ENCODE measurements around the gene ERC2. TPM values are rescaled to one million over a fixed set of nuclear protein-coding genes. Genes with fewer than 3 reads are reported as not detected.
"Not testable (repeated sequence)": the region's sequence is repeated elsewhere in the genome, so short reads cannot be mapped to it uniquely, and the experiment has no call there.

The ERC2 gene
- total RNA-seq, 1 donor from 2014 or later: 2.4 TPM

- no peak for DNase-seq
These were observed 597.7 kb downstream of the ERC2 start for GRCh38 chr3:55870594-55870993.

- DNase-seq: no peak
These were observed 599.9 kb downstream of the ERC2 start for GRCh38 chr3:55868347-55868746.

- no peak for DNase-seq
These were observed 605.2 kb downstream of the ERC2 start for GRCh38 chr3:55863028-55863427.

GRCh38 chr3:55860049-55860721 is 608.1 kb downstream of the ERC2 start:
- no peak for DNase-seq

- DNase-seq: no peak
These were observed 609.0 kb downstream of the ERC2 start for GRCh38 chr3:55859305-55859704.

- DNase-seq: no peak
These were observed 609.5 kb downstream of the ERC2 start for GRCh38 chr3:55858727-55859126.

GRCh38 chr3:55858302-55858701 is 610.0 kb downstream of the ERC2 start:
- no peak for DNase-seq

- no peak for DNase-seq
These were observed 610.6 kb downstream of the ERC2 start for GRCh38 chr3:55857633-55858032.

GRCh38 chr3:55855311-55855710 is 613.0 kb downstream of the ERC2 start:
- DNase-seq: no peak

GRCh38 chr3:55854494-55854893 is 613.8 kb downstream of the ERC2 start:
- DNase-seq: no peak

- no peak for DNase-seq
These were observed 615.9 kb downstream of the ERC2 start for GRCh38 chr3:55852326-55852725.

GRCh38 chr3:55842204-55842603 is 626.1 kb downstream of the ERC2 start:
- no peak for DNase-seq

GRCh38 chr3:55831876-55832275 is 636.4 kb downstream of the ERC2 start:
- not testable (repeated sequence) for DNase-seq

GRCh38 chr3:55828712-55829111 is 639.6 kb downstream of the ERC2 start:
- no peak for DNase-seq

- DNase-seq: no peak
These were observed 640.5 kb downstream of the ERC2 start for GRCh38 chr3:55827786-55828185.

GRCh38 chr3:55826731-55827496 is 641.4 kb downstream of the ERC2 start:
- no peak for DNase-seq

- no peak for DNase-seq
These were observed 642.2 kb downstream of the ERC2 start for GRCh38 chr3:55826097-55826496.

GRCh38 chr3:55824406-55824805 is 643.9 kb downstream of the ERC2 start:
- no peak for DNase-seq

- DNase-seq: no peak
These were observed 644.4 kb downstream of the ERC2 start for GRCh38 chr3:55823829-55824228.

- DNase-seq: no peak
These were observed 645.3 kb downstream of the ERC2 start for GRCh38 chr3:55823001-55823400.

GRCh38 chr3:55819005-55819404 is 649.3 kb downstream of the ERC2 start:
- DNase-seq: no peak

- no peak for DNase-seq
These were observed 649.8 kb downstream of the ERC2 start for GRCh38 chr3:55818485-55818884.

GRCh38 chr3:55816794-55817576 is 651.3 kb downstream of the ERC2 start:
- DNase-seq: no peak

- DNase-seq: no peak
These were observed 653.0 kb downstream of the ERC2 start for GRCh38 chr3:55815262-55815661.

Data from dermis blood vessel endothelial cell (primary cell).